B cell (primary cell): Measurements from ENCODE around the gene PDCD6IP.

Experiments used
- CTCF ChIP-seq: fragments of 200-600 bp; IDR thresholded peaks from one replicate; pipeline ENCODE4 v1.8.0; 2022; ENCODE audit warnings: antibody characterized with exemption, mild to moderate bottlenecking
- EZH2 ChIP-seq: IDR thresholded peaks from 2 replicates; pipeline ENCODE4 v1.6.1; 2012; ENCODE audit warnings: borderline replicate concordance, low read depth, mild to moderate bottlenecking, moderate library complexity, low read length; ENCODE audit not compliant: insufficient read depth, poor library complexity, severe bottlenecking

- TF ChIP-seq CTCF (no peak), EZH2 (no peak)
Observed at GRCh38 chr3:33790091-33790490, 8.3 kb upstream of the PDCD6IP start.
